CD14-positive monocyte (primary cell): ENCODE data around the gene SLC22A31. TPM values are rescaled to one million over a fixed set of nuclear protein-coding genes. Genes with fewer than 3 reads are reported as not detected.

Experiments
- DNase-seq, 3 donors: peaks; one replicate each; pipeline ENCODE4 v3.0.0-alpha.2; 2011 to 2022
- H2AFZ ChIP-seq: 2 replicates; pipeline ENCODE4 v1.6.0; 2012; ENCODE audit warnings: mild to moderate bottlenecking, low read depth, low read length, inconsistent platforms; ENCODE audit not compliant: insufficient read depth, poor library complexity, severe bottlenecking
- H3K27ac ChIP-seq, 2 donors: 1 replicate in 1 of 2; 2 replicates in 1 of 2; pipeline ENCODE4 v1.5.1; 2012 to 2013; ENCODE audit warnings: low read length in 2 of 2, control low read depth in 1 of 2, inconsistent platforms in 1 of 2, low read depth in 1 of 2, mild to moderate bottlenecking in 1 of 2
- H3K27me3 ChIP-seq, 2 donors: one replicate each; pipeline versions ENCODE4 v1.6.0 to v1.6.1; 2011 to 2013; ENCODE audit warnings: low read length in 2 of 2; ENCODE audit not compliant: control insufficient read depth in 2 of 2, insufficient read depth in 2 of 2
- H3K36me3 ChIP-seq, 2 donors: replicated peaks in 1 of 2; 1 replicate in 1 of 2; 2 replicates in 1 of 2; pipeline versions ENCODE4 v1.5.1 to v1.6.1; 2012 to 2013; ENCODE audit warnings: low read length in 2 of 2, control low read depth in 1 of 2, inconsistent platforms in 1 of 2, mild to moderate bottlenecking in 1 of 2; ENCODE audit not compliant: insufficient read depth in 2 of 2, control insufficient read depth in 1 of 2
- H3K4me1 ChIP-seq, 2 donors: 1 replicate in 1 of 2; 2 replicates in 1 of 2; pipeline versions ENCODE4 v1.5.1 to v1.6.1; 2012 to 2013; ENCODE audit warnings: low read length in 2 of 2, control low read depth in 1 of 2, inconsistent platforms in 1 of 2, mild to moderate bottlenecking in 1 of 2, moderate library complexity in 1 of 2; ENCODE audit not compliant: insufficient read depth in 2 of 2, control insufficient read depth in 1 of 2
- H3K4me2 ChIP-seq: replicated peaks from 2 replicates; pipeline ENCODE3; 2012; ENCODE audit warnings: low read length, moderate library complexity, mild to moderate bottlenecking; ENCODE audit not compliant: poor library complexity, severe bottlenecking; ENCODE audit errors: extremely low read depth
- H3K4me3 ChIP-seq, 3 experiments: fragments of 200-600 bp in 1 of 3; sonication (generic) in 1 of 3; replicated peaks in 1 of 3; 1 replicate in 2 of 3; 2 replicates in 1 of 3; pipeline ENCODE4 v1.5.1; 2011 to 2013; ENCODE audit warnings: low read length in 3 of 3, mild to moderate bottlenecking in 3 of 3, control low read depth in 2 of 3, low read depth in 2 of 3, inconsistent platforms in 1 of 3, moderate library complexity in 1 of 3
- H3K79me2 ChIP-seq: 2 replicates; pipeline ENCODE4 v1.6.0; 2012; ENCODE audit warnings: mild to moderate bottlenecking, control low read depth, inconsistent platforms, low read length, moderate library complexity; ENCODE audit not compliant: insufficient read depth
- H3K9ac ChIP-seq: 2 replicates; pipeline ENCODE4 v1.6.0; 2017; ENCODE audit warnings: low read length, mild to moderate bottlenecking; ENCODE audit not compliant: insufficient read depth, poor library complexity, severe bottlenecking
- H3K9me3 ChIP-seq, 2 donors: replicated peaks in 1 of 2; 1 replicate in 1 of 2; 2 replicates in 1 of 2; pipeline versions ENCODE4 v1.5.1 to v1.6.1; 2012 to 2013; ENCODE audit warnings: low read length in 2 of 2, control low read depth in 1 of 2; ENCODE audit not compliant: control insufficient read depth in 1 of 2, insufficient read depth in 1 of 2
- H4K20me1 ChIP-seq: 2 replicates; pipeline ENCODE4 v1.6.0; 2012; ENCODE audit warnings: mild to moderate bottlenecking, low read length, control low read depth, moderate library complexity; ENCODE audit not compliant: insufficient read depth
- H3K27ac Mint-ChIP-seq, 7 donors: one replicate each; pipeline ENCODE4 v1.8.0; 2020; ENCODE audit warnings: mild to moderate bottlenecking in 7 of 7, mixed read lengths in 7 of 7, moderate library complexity in 6 of 7, inconsistent platforms in 2 of 7
- H3K27me3 Mint-ChIP-seq, 3 donors: one replicate each; pipeline ENCODE4 v1.8.0; 2021 to 2022; ENCODE audit warnings: low read depth in 3 of 3, mild to moderate bottlenecking in 3 of 3, mixed read lengths in 3 of 3, moderate library complexity in 3 of 3, inconsistent platforms in 1 of 3
- H3K36me3 Mint-ChIP-seq, 2 donors: one replicate each; pipeline ENCODE4 v1.8.0; 2020; ENCODE audit warnings: mixed read lengths in 2 of 2, inconsistent platforms in 1 of 2, mild to moderate bottlenecking in 1 of 2
- H3K4me1 Mint-ChIP-seq: one replicate; pipeline ENCODE4 v1.8.0; 2020; ENCODE audit warnings: mild to moderate bottlenecking, mixed read lengths
- H3K4me3 Mint-ChIP-seq, 2 donors: one replicate each; pipeline ENCODE4 v1.8.0; 2020; ENCODE audit warnings: mild to moderate bottlenecking in 2 of 2, mixed read lengths in 2 of 2, moderate library complexity in 1 of 2
- H3K9me3 Mint-ChIP-seq, 7 donors: one replicate each; pipeline ENCODE4 v1.8.0; 2020 to 2022; ENCODE audit warnings: mixed read lengths in 7 of 7, mild to moderate bottlenecking in 6 of 7, moderate library complexity in 6 of 7, inconsistent platforms in 2 of 7
- CTCF ChIP-seq: fragments of 200-600 bp; IDR thresholded peaks from one replicate; pipeline ENCODE4 v1.8.0; 2022; ENCODE audit warnings: antibody characterized with exemption, mild to moderate bottlenecking
- WGBS: methylation state at CpG from one replicate; pipeline ENCODE4 v1.1.5; 2013; ENCODE audit warnings: missing lambda C conversion rate; ENCODE audit not compliant: insufficient coverage; 5-methylcytosine and 5-hydroxymethylcytosine counted together
- intact Hi-C, 2 donors: fragments of 100-400 bp; cut with micrococcal nuclease; formaldehyde crosslinking; loops; one replicate each; pipeline versions ENCODE4 v1.15.0 to v1.15.1; 2023
- polyA plus RNA-seq, 3 donors: library from polyadenylated mRNA; depleted of rRNA in 1 of 3; unstranded in 2 of 3; stranded (reverse) in 1 of 3; fragments of 300-500 nt in 2 of 3; fragments of >200 nt in 1 of 3; fragmentation: Illumina TruSeq in 2 of 3; gene quantifications; 1 replicate in 2 of 3; 2 replicates in 1 of 3; pipeline ENCODE4 v1.2.3, GENCODE V29; 2012 to 2021

SLC22A31 gene
- polyA plus RNA-seq, 3 donors = 0.29 TPM; not detected in 2

- no peak overlapping the region for H3K4me2 ChIP-seq
- H3K9me3 Mint-ChIP-seq = peaks cover 0 to 2% (median 0%) of the 10 kb centered on the region in 7 donors
These were observed 9.2 kb upstream of the SLC22A31 start for GRCh38 chr16:89209522-89210044.

DNA sequence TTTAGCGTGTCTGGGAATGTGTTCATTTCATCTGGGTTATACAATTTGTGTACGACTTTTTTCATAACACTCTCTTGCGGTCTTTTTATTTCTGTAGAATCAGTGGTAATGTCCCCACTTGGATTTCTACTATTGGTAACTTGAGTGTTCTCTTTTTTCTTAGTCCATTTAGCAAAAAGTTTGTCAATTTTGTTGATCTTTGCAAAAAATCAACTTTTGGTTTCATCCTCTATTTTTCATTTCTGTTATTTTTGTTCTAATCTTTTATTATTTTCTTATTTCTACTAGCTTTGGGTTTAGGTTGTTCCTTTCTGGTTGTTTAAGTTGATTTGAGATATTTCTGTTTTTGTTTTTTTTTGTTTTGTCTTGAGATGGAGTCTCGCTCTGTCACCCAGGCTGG, 7.7 kb upstream of the SLC22A31 start:
- Mint-ChIP-seq H3K27me3 (peaks cover 29 to 44% (median 31%) of the 10 kb centered on the region in 3 donors), H3K36me3 (peaks cover 0 to 2% of the 10 kb centered on the region in 2 donors), H3K4me1 (no peaks in the 10 kb centered on the region), H3K4me3 (no peak overlapping the region), H3K27ac (no peak overlapping the region), H3K9me3 (peaks cover 0 to 4% (median 3%) of the 10 kb centered on the region in 7 donors)
- H3K9me3 ChIP-seq = peaks cover 0 to 1% of the 10 kb centered on the region in 2 donors
- no peak overlapping the region for H3K4me2 ChIP-seq
- H3K79me2 ChIP-seq = no peaks in the 10 kb centered on the region
- no CpG with 5 or more reads among the region's 4 CpGs for WGBS
- no peaks in the 10 kb centered on the region for H3K4me1 ChIP-seq
- TF ChIP-seq CTCF = no peak
- intact Hi-C loops = no loop called here
- no peak for DNase-seq
- H3K4me3 ChIP-seq = no peak overlapping the region
- no peaks in the 10 kb centered on the region for H4K20me1 ChIP-seq
- no peak overlapping the region for H3K9ac ChIP-seq
- no peak overlapping the region for H3K27ac ChIP-seq
- H2AFZ ChIP-seq = no peak overlapping the region
- H3K36me3 ChIP-seq = no peaks in the 10 kb centered on the region
- H3K27me3 ChIP-seq = peaks cover 11 to 22% of the 10 kb centered on the region in 2 donors

More at GRCh38 chr16:89209522-89210044, 9.2 kb upstream of the SLC22A31 start:
- H3K27ac Mint-ChIP-seq = no peak overlapping the region
- WGBS = 82% methylated on average over 15 of the region's 15 CpGs
- no peak for DNase-seq
- Histone ChIP-seq H3K36me3 (no peaks in the 10 kb centered on the region), H3K27ac (no peak overlapping the region), H3K79me2 (no peaks in the 10 kb centered on the region), H4K20me1 (no peaks in the 10 kb centered on the region), H3K9me3 (no peaks in the 10 kb centered on the region), H3K4me3 (no peak overlapping the region), H3K9ac (no peak overlapping the region), H3K27me3 (peaks cover 0 to 6% of the 10 kb centered on the region in 2 donors), H2AFZ (no peak overlapping the region), H3K4me1 (no peaks in the 10 kb centered on the region)
- H3K27me3 Mint-ChIP-seq = peaks cover 14 to 29% (median 17%) of the 10 kb centered on the region in 3 donors
- intact Hi-C loops = loop anchor here in 1 of 2 donors (10.0 kb wide), 2 partner anchors 355 to 395 kb away; partner anchors contain the start of genes APRT, GALNS and TRAPPC2L
- TF ChIP-seq CTCF = no peak
- no peaks in the 10 kb centered on the region for H3K4me1 Mint-ChIP-seq
- no peak overlapping the region for H3K4me3 Mint-ChIP-seq
- no peaks in the 10 kb centered on the region for H3K36me3 Mint-ChIP-seq
